Astrocyte (in vitro differentiated cells and primary cell): ENCODE data around the gene CHCHD2.

Experiments
- CTCF ChIP-seq: IDR thresholded peaks from 2 replicates; pipeline ENCODE4 v1.5.1; 2011; ENCODE audit warnings: low read depth, mild to moderate bottlenecking, inconsistent platforms, low read length, moderate library complexity; ENCODE audit not compliant: insufficient read depth
- EZH2 ChIP-seq: IDR thresholded peaks from 2 replicates; pipeline ENCODE4 v1.6.1; 2012; ENCODE audit warnings: mild to moderate bottlenecking, low read length, inconsistent platforms; ENCODE audit not compliant: insufficient read depth

DNA sequence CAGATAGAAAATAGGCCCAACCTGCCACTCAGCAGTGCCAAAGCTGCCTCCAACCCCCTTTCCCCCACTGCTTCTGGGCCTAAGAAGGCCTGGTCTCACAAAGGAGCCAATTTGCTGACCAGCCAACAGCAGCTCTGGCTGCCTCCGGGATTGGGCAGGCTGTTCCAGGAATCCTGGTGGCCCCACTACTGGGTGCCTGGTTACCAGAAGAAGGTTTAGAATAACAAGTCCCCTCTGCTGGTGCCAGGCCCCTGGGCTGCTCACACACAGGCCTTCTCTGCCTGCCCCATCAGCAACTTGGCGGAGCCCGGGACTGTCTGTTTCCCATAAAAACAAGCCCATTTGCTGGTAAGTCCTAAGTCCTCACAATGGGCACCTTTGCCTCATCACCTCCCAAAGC, 14.7 kb downstream of the CHCHD2 start:
- TF ChIP-seq CTCF, result no peak
- no peak for TF ChIP-seq EZH2
